RWPE2 (cell line): ENCODE data around the gene PPP2R2D.

Experiments used
- ATAC-seq: fragments of 200-7000 bp; cut with Tn5 transposase; 3 replicates; pipeline ENCODE4 v1.9.1; 2021; ENCODE audit warnings: low read depth
- DNase-seq: peaks from one replicate; pipeline ENCODE4 v3.0.0-alpha.2; 2020; ENCODE audit warnings: low spot score
- H3K27ac ChIP-seq: fragments of 450-650 bp; 2 replicates; pipeline ENCODE4 v1.5.1; 2017; ENCODE audit warnings: mild to moderate bottlenecking; ENCODE audit not compliant: poor library complexity, severe bottlenecking
- H3K27me3 ChIP-seq: fragments of 250-450 bp; sonication (Bioruptor Pico); 2 replicates; pipeline ENCODE4 v1.5.1; 2021; ENCODE audit warnings: mild to moderate bottlenecking, moderate library complexity; ENCODE audit not compliant: insufficient read depth, poor library complexity, severe bottlenecking
- H3K36me3 ChIP-seq: fragments of 250-450 bp; sonication (Bioruptor Pico); 2 replicates; pipeline ENCODE4 v1.5.1; 2020; ENCODE audit warnings: low read depth, mild to moderate bottlenecking, moderate library complexity
- H3K4me1 ChIP-seq: fragments of 250-450 bp; sonication (Bioruptor Pico); 2 replicates; pipeline ENCODE4 v1.5.1; 2021; ENCODE audit warnings: mild to moderate bottlenecking, moderate library complexity; ENCODE audit not compliant: insufficient read depth, poor library complexity, severe bottlenecking
- H3K4me3 ChIP-seq: fragments of 250-450 bp; sonication (Bioruptor Pico); 2 replicates; pipeline ENCODE4 v1.5.1; 2021; ENCODE audit warnings: mild to moderate bottlenecking, moderate library complexity; ENCODE audit not compliant: severe bottlenecking
- H3K9me3 ChIP-seq: fragments of 250-450 bp; sonication (Bioruptor Pico); 2 replicates; pipeline ENCODE4 v1.5.1; 2021; ENCODE audit warnings: mild to moderate bottlenecking, moderate library complexity; ENCODE audit not compliant: severe bottlenecking
- CTCF ChIP-seq: fragments of 450-650 bp; IDR thresholded peaks from one replicate; pipeline ENCODE4 v1.5.1; 2017; ENCODE audit warnings: mild to moderate bottlenecking, moderate library complexity; ENCODE audit not compliant: poor library complexity, severe bottlenecking

PPP2R2D gene

GRCh38 chr10:131872011-131872826 lies 28.6 kb upstream of the PPP2R2D start:
- Histone ChIP-seq H3K9me3 (no peaks in the 10 kb centered on the region), H3K27me3 (no peaks in the 10 kb centered on the region), H3K36me3 (no peaks in the 10 kb centered on the region), H3K4me3 (no peak overlapping the region), H3K4me1 (no peaks in the 10 kb centered on the region), H3K27ac (no peak overlapping the region)
- ATAC-seq (no peak), DNase-seq (no peak)
- no peak for TF ChIP-seq CTCF

- Histone ChIP-seq H3K4me3 (no peak overlapping the region), H3K36me3 (no peaks in the 10 kb centered on the region), H3K9me3 (no peaks in the 10 kb centered on the region), H3K27ac (no peak overlapping the region), H3K4me1 (no peaks in the 10 kb centered on the region), H3K27me3 (no peaks in the 10 kb centered on the region)
- TF ChIP-seq CTCF: no peak
- DNase-seq: no peak
- ATAC-seq: peak; percentile 60
Measured at GRCh38 chr10:131872827-131873375, 27.9 kb upstream of the PPP2R2D start.

- Histone ChIP-seq H3K9me3 (no peaks in the 10 kb centered on the region), H3K4me3 (no peak overlapping the region), H3K36me3 (no peaks in the 10 kb centered on the region), H3K27me3 (no peaks in the 10 kb centered on the region), H3K4me1 (no peaks in the 10 kb centered on the region), H3K27ac (no peak overlapping the region)
- DNase-seq: no peak
- peak; percentile 78 for TF ChIP-seq CTCF
- ATAC-seq: peak; percentile 70
Measured at GRCh38 chr10:131874991-131875451, 25.8 kb upstream of the PPP2R2D start.

- no peak overlapping the region for H3K4me3 ChIP-seq
- DNase-seq: no peak
- no peaks in the 10 kb centered on the region for H3K27me3 ChIP-seq
- H3K36me3 ChIP-seq: no peaks in the 10 kb centered on the region
- ATAC-seq: no peak
- H3K9me3 ChIP-seq: no peaks in the 10 kb centered on the region
- TF ChIP-seq CTCF: no peak
- H3K4me1 ChIP-seq: no peaks in the 10 kb centered on the region
- H3K27ac ChIP-seq: no peak overlapping the region
Measured at GRCh38 chr10:131875501-131875900, 25.3 kb upstream of the PPP2R2D start.

GRCh38 chr10:131876017-131876416 lies 24.8 kb upstream of the PPP2R2D start:
- Histone ChIP-seq H3K36me3 (no peaks in the 10 kb centered on the region), H3K27ac (no peak overlapping the region), H3K4me3 (no peak overlapping the region), H3K4me1 (no peaks in the 10 kb centered on the region), H3K27me3 (no peaks in the 10 kb centered on the region), H3K9me3 (no peaks in the 10 kb centered on the region)
- ATAC-seq: no peak
- no peak for TF ChIP-seq CTCF
- no peak for DNase-seq
